ENCODE data around the gene PTF1A.
A peak's percentile ranks its signal among the peaks of the same experiment; 100 is the strongest.
"Not testable (repeated sequence)": the region's sequence is repeated elsewhere in the genome, so short reads cannot be mapped to it uniquely, and the experiment has no call there.

Gene PTF1A

GRCh38 chr10:23204773-23205172 lies 12.7 kb downstream of the PTF1A start:
- DNase-seq: peak; percentile 6

- no peak for DNase-seq
These were observed 14.0 kb downstream of the PTF1A start for GRCh38 chr10:23205972-23206642.

- no peak for DNase-seq
These were observed 25.4 kb downstream of the PTF1A start for GRCh38 chr10:23217471-23217870.

GRCh38 chr10:23230582-23230981 lies 38.5 kb downstream of the PTF1A start:
- no peak for DNase-seq

GRCh38 chr10:23238015-23238414 lies 45.9 kb downstream of the PTF1A start:
- no peak for DNase-seq

- not testable (repeated sequence) for DNase-seq
These were observed 49.7 kb downstream of the PTF1A start for GRCh38 chr10:23241779-23242178.
